GM18505 (cell line): Measurements from ENCODE around the gene LSM5.
"Not testable (repeated sequence)": the region's sequence is repeated elsewhere in the genome, so short reads cannot be mapped to it uniquely, and the experiment has no call there.

ENCODE experiments used
- ATAC-seq: cut with Tn5 transposase; IDR thresholded peaks from one replicate; pipeline ENCODE4 v1.9.1; 2021; ENCODE audit not compliant: unreplicated experiment
- POLR2A ChIP-seq: IDR thresholded peaks from 4 replicates; pipeline ENCODE4 v1.6.1; 2011; ENCODE audit warnings: borderline replicate concordance; ENCODE audit not compliant: insufficient read depth, insufficient read length; ENCODE audit errors: extremely low read depth

Gene LSM5

DNA sequence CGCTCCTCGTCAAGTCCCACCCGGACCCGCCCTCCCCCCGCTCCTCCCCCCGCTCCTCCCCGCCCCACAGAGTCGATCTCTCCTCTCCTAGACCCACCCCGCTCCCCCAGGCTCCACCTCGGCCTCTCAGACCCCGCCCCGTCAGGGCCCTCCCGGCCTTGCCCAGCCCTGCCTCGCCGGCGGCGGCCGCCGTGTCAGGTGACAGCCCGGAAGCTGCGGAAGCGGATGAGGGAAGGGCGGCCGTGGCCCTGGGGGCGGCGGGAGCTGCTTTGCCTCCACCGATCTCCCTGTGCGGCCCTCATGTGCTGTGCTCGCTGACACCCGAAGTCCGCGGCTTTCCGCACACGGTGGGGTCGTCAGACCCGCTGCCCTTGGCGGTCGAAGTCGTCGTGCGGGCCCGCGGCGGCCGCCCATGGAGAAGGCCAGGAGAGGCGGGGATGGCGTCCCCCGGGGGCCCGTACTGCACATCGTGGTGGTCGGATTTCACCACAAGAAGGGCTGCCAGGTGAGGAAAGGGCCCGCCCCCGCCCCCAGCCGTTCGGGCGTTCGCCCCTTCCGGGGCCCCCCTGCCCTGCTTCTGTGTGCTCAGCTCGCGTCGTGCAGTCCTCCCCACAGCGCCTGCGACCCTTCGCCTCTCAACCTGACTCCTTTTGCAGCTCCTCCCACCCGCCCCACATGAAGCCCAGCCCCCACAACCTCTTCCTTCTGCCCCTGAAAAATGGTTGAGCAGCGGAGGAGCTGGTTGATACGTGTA lies 5.3 kb upstream of the LSM5 start, which contains the start of gene AVL9:
AVL9 (plus strand) TSS at position 192 of the 754 bp plus-strand sequence; CDS start at position 413, 221 bp downstream.
- peak; percentile 95 for ATAC-seq
- TF ChIP-seq POLR2A: peak; percentile 98

DNA sequence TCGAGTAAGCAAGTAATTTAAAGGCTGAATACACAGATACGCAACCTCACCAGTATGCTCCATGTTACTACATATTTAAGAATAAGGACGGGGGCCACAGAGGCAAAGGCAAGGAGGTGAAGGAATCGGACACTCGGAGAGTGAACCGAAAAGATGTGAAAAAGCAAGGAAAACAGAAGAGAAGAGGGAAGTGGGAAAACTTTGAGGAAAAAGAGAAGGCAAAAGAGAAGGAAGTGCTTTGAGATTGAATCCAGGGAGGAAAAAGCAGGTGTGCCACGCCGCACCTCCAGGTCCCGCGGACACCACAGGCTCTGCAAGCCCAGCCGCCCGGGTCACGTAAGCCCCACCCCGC lies 4.7 kb upstream of the LSM5 start:
- peak; percentile 1 for ATAC-seq
- no peak for TF ChIP-seq POLR2A

DNA sequence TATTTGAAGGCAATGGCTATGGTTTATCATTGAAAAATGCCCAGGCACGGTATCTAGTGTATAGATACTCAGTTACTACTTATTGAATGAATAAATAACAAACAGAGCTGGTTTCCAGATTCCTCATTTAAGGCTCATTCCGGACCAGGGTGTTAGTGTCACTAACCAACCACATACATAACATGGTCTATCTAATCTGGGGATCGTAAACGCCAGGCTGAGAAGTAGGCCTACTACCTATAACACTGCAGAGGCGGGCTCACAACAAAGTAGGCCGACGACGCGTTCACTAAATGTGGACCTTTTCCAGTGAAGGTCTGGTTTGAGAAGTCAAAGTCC lies 423 bp downstream of the LSM5 start:
- TF ChIP-seq POLR2A: no peak
- peak; percentile 16 for ATAC-seq

DNA sequence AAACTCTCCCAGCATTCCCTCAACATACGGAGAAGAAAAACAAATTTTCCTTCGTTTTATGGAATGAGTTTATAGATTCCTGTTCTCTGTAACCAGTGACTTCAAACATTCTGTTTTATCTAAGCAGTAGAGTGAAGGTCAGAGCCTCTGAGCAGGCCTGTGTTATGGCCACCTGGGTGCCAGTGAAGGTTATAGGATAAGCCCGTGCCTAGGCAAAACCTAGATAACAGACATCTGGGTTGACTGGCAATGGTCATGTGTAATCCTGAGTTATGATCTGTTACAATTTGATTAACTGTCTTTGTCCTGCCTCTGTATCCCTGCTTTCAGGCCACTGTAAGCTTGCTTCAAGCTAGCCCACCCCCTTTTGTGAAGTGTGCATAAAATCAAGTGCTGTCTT lies 8.3 kb downstream of the LSM5 start:
- ATAC-seq: no peak

DNA sequence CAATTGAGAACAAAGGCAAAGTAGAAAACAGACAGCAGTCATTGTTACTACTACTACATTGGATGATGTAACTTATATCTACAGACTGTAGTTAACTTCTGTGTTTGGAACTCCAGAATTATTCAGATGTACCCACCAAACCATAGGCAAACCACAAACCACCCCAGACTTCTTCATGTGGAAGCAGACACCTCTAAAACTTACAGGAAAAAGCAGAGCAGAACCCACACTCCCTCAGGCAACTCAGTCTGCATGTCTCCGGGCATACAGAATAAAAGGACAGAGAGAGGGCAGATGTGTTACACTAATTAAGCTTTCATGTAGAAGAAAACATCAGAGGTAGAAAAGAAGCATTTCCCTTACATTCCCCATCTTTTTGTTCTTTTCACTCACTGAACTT lies 9.0 kb downstream of the LSM5 start:
- TF ChIP-seq POLR2A: no peak
- ATAC-seq: no peak

More for the DNA sequence above, 8.3 kb downstream of the LSM5 start:
- no peak for TF ChIP-seq POLR2A

DNA sequence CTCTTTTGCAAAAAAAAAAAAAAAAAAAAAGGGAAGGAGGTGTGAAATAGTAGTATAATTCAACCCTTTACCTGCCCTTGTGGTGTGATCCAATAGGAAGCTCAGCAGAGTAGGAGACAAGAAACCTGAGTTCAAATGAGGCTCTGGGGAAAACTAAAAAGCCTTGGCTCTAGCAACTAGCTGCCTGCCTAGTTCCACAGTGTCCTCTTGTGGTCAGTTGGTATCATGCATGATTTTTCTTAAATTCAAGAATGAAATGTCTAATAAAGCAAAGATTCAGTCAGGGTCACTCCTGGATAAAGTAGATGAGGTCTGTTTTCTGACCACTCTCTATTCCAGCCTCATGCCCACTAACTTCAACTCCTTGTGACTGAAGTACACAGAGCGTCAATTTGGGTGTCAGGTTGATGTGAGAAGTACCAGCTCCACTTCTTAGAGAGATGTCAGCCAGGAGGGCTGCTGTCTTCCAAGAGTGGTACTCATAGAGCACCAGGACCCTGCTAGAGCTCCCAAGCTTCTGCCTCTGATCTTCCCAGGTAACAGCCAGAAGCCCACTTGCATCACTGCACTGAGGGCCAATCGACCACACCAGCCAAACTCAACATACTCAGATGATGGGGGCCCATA lies 10.5 kb downstream of the LSM5 start:
- TF ChIP-seq POLR2A: no peak
- no peak for ATAC-seq

DNA sequence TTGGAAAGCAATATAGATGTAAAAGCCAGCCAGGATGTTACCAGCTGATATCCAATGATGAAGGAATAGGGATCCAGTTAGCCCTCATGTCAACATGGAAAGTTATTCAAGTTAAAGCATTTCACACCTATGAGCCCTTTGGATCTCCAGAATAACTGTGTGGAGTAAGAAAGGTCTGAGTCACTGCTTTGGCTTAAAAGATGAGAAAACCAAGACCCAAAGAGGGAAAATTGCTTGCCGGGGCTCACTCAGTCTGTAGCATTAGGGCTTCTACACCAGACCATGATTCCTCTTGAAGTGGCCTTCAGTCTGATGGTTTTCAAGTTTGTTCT lies 12.6 kb downstream of the LSM5 start:
- no peak for TF ChIP-seq POLR2A
- ATAC-seq: no peak

DNA sequence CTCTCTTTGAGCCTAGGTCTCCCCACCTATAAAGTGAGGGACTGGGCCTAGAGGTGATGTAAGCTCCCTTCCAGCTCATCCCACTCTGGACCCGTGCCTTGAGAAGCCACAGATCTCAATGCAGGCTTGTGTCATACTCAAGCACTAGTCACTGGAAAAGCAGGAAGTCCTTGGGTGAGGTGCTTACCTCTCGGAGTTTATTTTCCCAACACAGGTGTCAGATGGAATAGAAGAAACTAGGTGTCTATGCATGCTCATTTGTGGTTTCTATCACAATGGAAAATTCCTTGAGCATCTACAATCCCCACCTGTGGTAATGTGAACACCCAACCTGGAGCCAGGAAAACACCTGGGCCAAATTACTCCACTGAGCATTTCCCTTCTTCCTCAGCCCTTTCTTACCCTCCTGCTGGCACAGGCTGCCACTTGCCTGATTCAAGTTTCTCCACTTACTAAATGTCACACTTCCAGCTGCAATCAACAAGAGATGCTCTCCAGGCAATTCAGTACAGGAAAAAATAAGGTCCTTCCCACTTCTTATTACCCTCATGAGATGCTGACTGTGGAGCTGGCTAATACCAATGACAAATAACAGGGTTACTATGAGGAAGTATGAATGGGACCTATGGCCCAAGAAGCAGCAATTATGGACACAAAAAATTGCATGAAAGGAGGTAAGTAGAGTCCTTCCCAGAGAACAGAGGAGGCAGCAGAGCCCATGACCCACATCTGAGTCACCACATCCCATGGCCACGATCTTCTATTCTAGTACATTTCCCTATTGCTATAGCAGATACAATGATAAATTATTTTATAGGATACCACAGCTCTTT lies 13.1 kb downstream of the LSM5 start:
- no peak for TF ChIP-seq POLR2A
- ATAC-seq: no peak

DNA sequence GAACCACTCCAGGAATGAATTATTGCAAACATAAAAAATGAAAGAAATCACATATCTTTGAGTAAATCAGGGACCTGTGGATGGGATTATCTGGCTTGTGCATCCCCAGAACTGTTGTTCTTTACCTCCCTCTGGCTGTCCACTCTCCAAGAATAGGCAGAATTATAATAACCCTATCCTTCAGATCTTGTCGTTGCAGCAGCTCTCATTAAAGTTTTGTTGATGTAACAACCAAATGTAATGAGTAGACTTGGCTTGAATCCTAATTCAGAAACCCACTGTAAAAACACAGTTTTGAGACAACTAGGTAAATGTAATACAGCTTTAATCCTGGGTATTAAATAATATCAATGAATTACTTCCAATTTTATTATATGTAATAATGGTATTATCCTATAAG lies 16.2 kb downstream of the LSM5 start:
- no peak for TF ChIP-seq POLR2A

DNA sequence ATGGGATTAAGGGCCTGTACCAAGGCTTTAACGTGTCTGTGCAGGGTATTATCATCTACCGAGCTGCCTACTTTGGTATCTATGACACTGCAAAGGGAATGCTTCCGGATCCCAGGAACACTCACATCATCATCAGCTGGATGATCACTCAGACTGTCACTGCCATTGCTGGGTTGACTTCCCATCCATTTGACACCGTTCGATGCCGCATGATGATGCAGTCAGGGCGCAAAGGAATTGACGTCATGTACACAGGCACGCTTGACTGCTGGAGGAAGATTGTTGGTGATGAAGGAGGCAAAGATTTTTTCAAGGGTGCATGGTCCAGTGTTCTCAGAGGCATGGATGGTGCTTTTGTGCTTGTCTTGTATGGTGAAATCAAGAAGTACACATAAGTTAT lies 18.2 kb downstream of the LSM5 start:
- ATAC-seq: no peak
- TF ChIP-seq POLR2A: no peak

More for the DNA sequence above, 16.2 kb downstream of the LSM5 start:
- ATAC-seq: no peak

DNA sequence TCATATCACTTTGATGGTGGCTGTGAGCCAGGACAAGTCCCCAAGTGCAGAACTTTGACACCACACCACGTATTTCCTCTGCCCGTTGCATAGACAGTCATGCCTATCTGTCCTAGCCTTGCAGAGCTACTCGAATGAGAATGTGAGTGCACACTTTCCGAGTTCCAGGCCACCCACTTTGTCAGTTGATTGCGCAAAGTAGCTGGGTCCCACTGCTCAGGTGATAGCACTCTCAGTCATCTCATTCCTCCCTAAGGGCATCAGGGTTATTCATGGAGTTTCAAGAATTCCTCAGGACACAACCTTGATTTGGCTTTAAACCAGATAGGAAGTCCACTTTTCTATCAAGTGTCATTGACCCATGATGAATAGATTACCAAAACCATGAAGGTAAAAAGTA lies 19.3 kb downstream of the LSM5 start:
- no peak for ATAC-seq
- TF ChIP-seq POLR2A: no peak

DNA sequence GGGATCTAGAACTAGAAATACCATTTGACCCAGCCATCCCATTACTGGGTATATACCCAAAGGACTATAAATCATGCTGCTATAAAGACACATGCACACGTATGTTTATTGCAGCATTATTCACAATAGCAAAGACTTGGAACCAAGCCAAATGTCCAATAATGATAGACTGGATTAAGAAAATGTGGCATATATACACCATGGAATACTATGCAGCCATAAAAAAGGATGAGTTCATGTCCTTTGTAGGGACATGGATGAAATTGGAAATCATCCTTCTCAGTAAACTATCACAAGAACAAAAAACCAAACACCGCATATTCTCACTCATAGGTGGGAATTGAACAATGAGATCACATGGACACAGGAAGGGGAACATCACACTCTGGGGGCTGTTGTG lies 20.2 kb downstream of the LSM5 start:
- ATAC-seq: not testable (repeated sequence)

DNA sequence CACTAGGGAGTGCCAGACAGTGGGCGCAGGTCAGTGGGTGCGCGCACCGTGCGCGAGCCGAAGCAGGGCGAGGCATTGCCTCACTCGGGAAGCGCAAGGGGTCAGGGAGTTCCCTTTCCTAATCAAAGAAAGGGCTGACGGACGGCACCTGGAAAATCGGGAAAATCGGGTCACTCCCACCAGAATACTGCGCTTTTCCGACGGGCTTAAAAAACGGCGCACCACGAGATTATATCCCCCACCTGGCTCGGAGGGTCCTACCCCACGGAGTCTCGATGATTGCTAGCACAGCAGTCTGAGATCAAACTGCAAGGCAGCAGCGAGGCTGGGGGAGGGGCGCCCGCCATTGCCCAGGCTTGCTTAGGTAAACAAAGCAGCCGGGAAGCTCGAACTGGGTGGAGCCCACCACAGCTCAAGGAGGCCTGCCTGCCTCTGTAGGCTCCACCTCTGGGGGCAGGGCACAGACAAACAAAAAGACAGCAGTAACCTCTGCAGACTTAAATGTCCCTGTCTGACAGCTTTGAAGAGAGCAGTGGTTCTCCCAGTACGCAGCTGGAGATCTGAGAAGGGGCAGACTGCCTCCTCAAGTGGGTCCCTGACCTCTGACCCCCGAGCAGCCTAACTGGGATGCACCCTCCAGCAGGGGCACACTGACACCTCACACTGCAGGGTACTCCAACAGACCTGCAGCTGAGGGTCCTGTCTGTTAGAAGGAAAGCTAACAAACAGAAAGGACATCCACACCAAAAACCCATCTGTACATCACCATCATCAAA lies 25.4 kb downstream of the LSM5 start:
- not testable (repeated sequence) for ATAC-seq
